Liver (tissue), 3 donors: ENCODE results near the gene NOTCH1.
"Not testable (repeated sequence)": the region's sequence is repeated elsewhere in the genome, so short reads cannot be mapped to it uniquely, and the experiment has no call there.

Source experiments
- CTCF ChIP-seq: fragments of 150-350 bp; IDR thresholded peaks from 2 replicates; pipeline ENCODE4 v1.5.1; 2017; ENCODE audit warnings: improper control_type of control experiment, low read depth, low read length; ENCODE audit not compliant: missing input control
- EGR1 ChIP-seq, 2 donors: IDR thresholded peaks; 2 replicates each; pipeline ENCODE4 v1.6.1; 2016 to 2018; ENCODE audit warnings: antibody characterized with exemption in 2 of 2, low read depth in 2 of 2
- GABPA ChIP-seq, 2 donors: IDR thresholded peaks in 1 of 2; conservative IDR thresholded peaks in 1 of 2; 2 replicates each; pipeline ENCODE4 v1.6.1; 2016; ENCODE audit warnings: antibody characterized with exemption in 2 of 2, mild to moderate bottlenecking in 1 of 2, moderate library complexity in 1 of 2
- JUND ChIP-seq, 2 donors: IDR thresholded peaks; 2 replicates each; pipeline ENCODE4 v1.6.1; 2016; ENCODE audit warnings: antibody characterized with exemption in 2 of 2
- RXRA ChIP-seq, 2 donors: IDR thresholded peaks; 2 replicates each; pipeline ENCODE4 v1.6.1; 2017 to 2018; ENCODE audit warnings: antibody characterized with exemption in 2 of 2, mild to moderate bottlenecking in 1 of 2
- SP1 ChIP-seq: IDR thresholded peaks from 2 replicates; pipeline ENCODE4 v1.6.1; 2018; ENCODE audit warnings: antibody characterized with exemption, mild to moderate bottlenecking
- TAF1 ChIP-seq: conservative IDR thresholded peaks from 2 replicates; pipeline ENCODE4 v1.6.1; 2016; ENCODE audit warnings: antibody characterized with exemption, mild to moderate bottlenecking
- YY1 ChIP-seq: IDR thresholded peaks from 2 replicates; pipeline ENCODE4 v1.6.1; 2016; ENCODE audit warnings: antibody characterized with exemption, mild to moderate bottlenecking
- TF ChIP-seq, protein P1 (sequence below): IDR thresholded peaks from 2 replicates; pipeline ENCODE4 v1.6.1; 2016; ENCODE audit warnings: antibody characterized with exemption
- donor health status: healthy.
- donor health status: healthy.

GRCh38 chr9:136559371-136559770 is 13.5 kb upstream of the NOTCH1 start:
- not testable (repeated sequence) for TF ChIP-seq GABPA (IDR thresholded peaks at IDR 0.05 in 1 of 2, conservative IDR thresholded peaks at IDR 0.05 in 1 of 2); TAF1; SP1; CTCF; YY1; JUND (IDR thresholded peaks at IDR 0.05); EGR1 (IDR thresholded peaks at IDR 0.05; ENCODE audit: low read depth in 2 of 2); RXRA (IDR thresholded peaks at IDR 0.05)
- TF ChIP-seq, protein P1, sequence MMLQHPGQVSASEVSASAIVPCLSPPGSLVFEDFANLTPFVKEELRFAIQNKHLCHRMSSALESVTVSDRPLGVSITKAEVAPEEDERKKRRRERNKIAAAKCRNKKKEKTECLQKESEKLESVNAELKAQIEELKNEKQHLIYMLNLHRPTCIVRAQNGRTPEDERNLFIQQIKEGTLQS = not testable (repeated sequence)
